GM18909 (cell line): ENCODE data around the gene SIPA1L3.
A peak's percentile ranks its signal among the peaks of the same experiment; 100 is the strongest.
"Not testable (repeated sequence)": the region's sequence is repeated elsewhere in the genome, so short reads cannot be mapped to it uniquely, and the experiment has no call there.

Experiments
- ATAC-seq: cut with Tn5 transposase; IDR thresholded peaks from one replicate; pipeline ENCODE4 v1.9.1; 2021; ENCODE audit warnings: mild to moderate bottlenecking; ENCODE audit not compliant: unreplicated experiment, poor library complexity

The SIPA1L3 gene

GRCh38 chr19:38061294-38061693 is 154.3 kb downstream of the SIPA1L3 start:
- ATAC-seq: no peak

- no peak for ATAC-seq
These were observed 156.2 kb downstream of the SIPA1L3 start for GRCh38 chr19:38062959-38063761.

- ATAC-seq: no peak
These were observed 156.9 kb downstream of the SIPA1L3 start for GRCh38 chr19:38063928-38064327.

- no peak for ATAC-seq
These were observed 157.8 kb downstream of the SIPA1L3 start for GRCh38 chr19:38064661-38065425.

- not testable (repeated sequence) for ATAC-seq
These were observed 158.8 kb downstream of the SIPA1L3 start for GRCh38 chr19:38065775-38066174.

- no peak for ATAC-seq
These were observed 161.8 kb downstream of the SIPA1L3 start for GRCh38 chr19:38068826-38069225.

- ATAC-seq: no peak
These were observed 163.6 kb downstream of the SIPA1L3 start for GRCh38 chr19:38070573-38070972.

- not testable (repeated sequence) for ATAC-seq
These were observed 164.0 kb downstream of the SIPA1L3 start for GRCh38 chr19:38071054-38071453.

- ATAC-seq: no peak
These were observed 164.6 kb downstream of the SIPA1L3 start for GRCh38 chr19:38071647-38072046.

- ATAC-seq: no peak
These were observed 166.1 kb downstream of the SIPA1L3 start for GRCh38 chr19:38072776-38073750.

GRCh38 chr19:38073841-38074685 is 167.1 kb downstream of the SIPA1L3 start:
- no peak for ATAC-seq

GRCh38 chr19:38076337-38076736 is 169.3 kb downstream of the SIPA1L3 start:
- no peak for ATAC-seq

- ATAC-seq: no peak
These were observed 171.4 kb downstream of the SIPA1L3 start for GRCh38 chr19:38078302-38078930.

GRCh38 chr19:38079926-38080380 is 172.9 kb downstream of the SIPA1L3 start:
- ATAC-seq: peak; percentile 55

GRCh38 chr19:38081547-38082255 is 174.7 kb downstream of the SIPA1L3 start:
- no peak for ATAC-seq

- no peak for ATAC-seq
These were observed 175.5 kb downstream of the SIPA1L3 start for GRCh38 chr19:38082256-38083118.

GRCh38 chr19:38084196-38084595 is 177.2 kb downstream of the SIPA1L3 start:
- no peak for ATAC-seq
